Adrenal gland (tissue), 5 donors: ENCODE data around the gene SKP1.

Source experiments
- POLR2A ChIP-seq, 2 donors: fragments of 450-650 bp; IDR thresholded peaks; one replicate each; pipeline ENCODE4 v1.6.1; 2017; ENCODE audit warnings: antibody characterized with exemption in 2 of 2, mild to moderate bottlenecking in 2 of 2, moderate library complexity in 1 of 2
- TF ChIP-seq, protein P1 (sequence below), 6 experiments: fragments of 450-650 bp in 4 of 6; fragments of 200-600 bp in 2 of 6; sonication (generic) in 1 of 6; IDR thresholded peaks; 1 replicate in 5 of 6; 2 replicates in 1 of 6; pipeline versions ENCODE4 v1.5.1 to v1.8.0; 2016 to 2021; ENCODE audit warnings: antibody characterized with exemption in 6 of 6, mild to moderate bottlenecking in 2 of 6, moderate library complexity in 1 of 6
- donor health status: DM: no; HTN: no; CAD: no.

DNA sequence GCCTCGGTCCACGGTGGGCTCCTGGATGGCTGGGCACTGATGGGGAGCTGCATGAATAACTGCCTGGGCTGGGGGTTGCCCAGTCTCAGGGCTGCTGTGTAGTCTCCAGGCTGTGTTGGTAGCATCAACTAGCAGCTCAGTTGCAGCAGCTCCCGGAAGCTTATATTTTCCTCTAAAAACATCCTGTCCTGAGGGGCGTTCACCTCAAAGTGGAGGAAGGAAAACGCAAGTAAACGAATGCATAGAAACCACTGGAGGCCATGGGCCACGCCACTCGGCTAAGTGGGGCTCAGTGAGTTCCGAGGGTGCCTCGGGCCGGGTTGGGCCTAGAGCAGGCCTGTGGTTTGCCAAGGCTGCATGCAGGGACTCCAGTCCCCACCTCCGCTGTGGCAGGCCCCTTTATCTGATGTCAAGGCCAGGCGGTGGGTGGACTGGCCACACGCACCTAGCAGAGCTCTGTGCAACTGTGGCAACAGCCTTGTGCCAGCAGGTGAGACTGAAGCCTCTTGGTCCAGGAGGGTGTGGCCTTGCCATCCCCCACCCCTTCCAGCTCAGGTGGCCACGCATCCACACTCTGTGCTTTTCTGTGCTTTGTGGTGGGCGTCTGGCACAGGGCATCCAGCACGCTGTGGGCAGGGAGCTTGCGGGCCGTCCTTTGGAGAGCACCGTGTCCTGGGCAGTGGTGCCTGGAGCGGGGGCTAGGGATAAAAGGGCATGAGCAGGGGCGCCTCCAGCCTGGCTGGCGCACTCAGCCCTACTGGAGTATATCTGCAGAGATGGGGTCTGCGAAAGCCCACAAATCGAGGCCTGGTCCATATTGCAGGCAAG, 47.1 kb downstream of the SKP1 start:
- TF ChIP-seq, protein P1, sequence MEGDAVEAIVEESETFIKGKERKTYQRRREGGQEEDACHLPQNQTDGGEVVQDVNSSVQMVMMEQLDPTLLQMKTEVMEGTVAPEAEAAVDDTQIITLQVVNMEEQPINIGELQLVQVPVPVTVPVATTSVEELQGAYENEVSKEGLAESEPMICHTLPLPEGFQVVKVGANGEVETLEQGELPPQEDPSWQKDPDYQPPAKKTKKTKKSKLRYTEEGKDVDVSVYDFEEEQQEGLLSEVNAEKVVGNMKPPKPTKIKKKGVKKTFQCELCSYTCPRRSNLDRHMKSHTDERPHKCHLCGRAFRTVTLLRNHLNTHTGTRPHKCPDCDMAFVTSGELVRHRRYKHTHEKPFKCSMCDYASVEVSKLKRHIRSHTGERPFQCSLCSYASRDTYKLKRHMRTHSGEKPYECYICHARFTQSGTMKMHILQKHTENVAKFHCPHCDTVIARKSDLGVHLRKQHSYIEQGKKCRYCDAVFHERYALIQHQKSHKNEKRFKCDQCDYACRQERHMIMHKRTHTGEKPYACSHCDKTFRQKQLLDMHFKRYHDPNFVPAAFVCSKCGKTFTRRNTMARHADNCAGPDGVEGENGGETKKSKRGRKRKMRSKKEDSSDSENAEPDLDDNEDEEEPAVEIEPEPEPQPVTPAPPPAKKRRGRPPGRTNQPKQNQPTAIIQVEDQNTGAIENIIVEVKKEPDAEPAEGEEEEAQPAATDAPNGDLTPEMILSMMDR (IDR thresholded peaks at IDR 0.05), result no peak
- no peak for TF ChIP-seq POLR2A (IDR thresholded peaks at IDR 0.05)
